Retinal pigment epithelial cell (primary cell): ENCODE data around the gene C16orf78.

Experiments
- DNase-seq: peaks from one replicate; pipeline ENCODE4 v3.0.0-alpha.2; 2010; ENCODE audit warnings: low read depth
- H3K4me3 ChIP-seq: 2 replicates; pipeline ENCODE4 v1.5.1; 2011; ENCODE audit warnings: mild to moderate bottlenecking, low read length, control low read depth, moderate library complexity
- CTCF ChIP-seq: conservative IDR thresholded peaks from 2 replicates; pipeline ENCODE4 v1.5.1; 2011; ENCODE audit warnings: low read depth, low read length, control low read depth, inconsistent platforms

C16orf78 gene

DNA sequence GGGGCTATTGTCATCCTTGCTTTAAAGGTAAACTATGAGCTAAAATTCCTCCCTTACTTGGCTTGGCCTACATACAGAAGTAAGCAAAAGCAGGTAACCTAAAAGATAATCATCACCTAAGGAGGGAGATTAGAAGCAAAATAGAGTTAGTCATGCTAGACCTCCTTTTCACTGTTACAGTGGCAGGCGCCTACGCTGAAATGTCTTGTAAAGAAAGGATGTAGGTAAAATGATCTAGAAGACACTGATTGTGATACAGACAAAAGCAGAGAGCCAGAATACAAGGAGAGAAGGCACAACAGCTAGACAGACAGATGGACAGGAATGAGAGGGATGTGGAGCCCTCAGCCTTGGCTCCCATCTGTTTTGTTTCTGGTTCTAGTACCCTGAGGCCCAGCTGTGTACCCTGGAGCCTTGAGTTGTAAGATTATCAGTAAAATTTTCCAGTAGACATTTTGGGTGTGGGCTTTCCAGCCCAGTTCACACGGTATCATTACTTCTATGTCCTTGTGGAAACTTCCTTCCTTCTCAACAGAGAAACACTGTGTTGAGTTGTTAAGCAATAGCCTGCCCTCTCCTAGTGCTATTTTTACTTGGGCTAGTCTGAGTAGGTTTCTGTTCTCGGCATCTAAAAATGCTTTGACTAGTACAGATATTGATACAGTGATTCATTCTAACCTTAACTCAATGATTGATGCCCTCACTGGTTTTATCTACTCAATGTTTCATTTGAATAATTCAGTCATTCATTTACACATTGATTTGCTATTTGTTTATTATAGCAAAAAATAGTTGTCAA lies 7.7 kb upstream of the C16orf78 start:
- H3K4me3 ChIP-seq, result no peak overlapping the region

GRCh38 chr16:49366669-49367068 lies 6.9 kb upstream of the C16orf78 start:
- TF ChIP-seq CTCF, result no peak
- H3K4me3 ChIP-seq, result no peak overlapping the region
- no peak for DNase-seq

More for the DNA sequence above, 7.7 kb upstream of the C16orf78 start:
- DNase-seq, result no peak
- TF ChIP-seq CTCF, result no peak

- TF ChIP-seq CTCF, result no peak
- no peak overlapping the region for H3K4me3 ChIP-seq
- DNase-seq, result no peak
Observed at GRCh38 chr16:49369651-49370611, 3.7 kb upstream of the C16orf78 start.

DNA sequence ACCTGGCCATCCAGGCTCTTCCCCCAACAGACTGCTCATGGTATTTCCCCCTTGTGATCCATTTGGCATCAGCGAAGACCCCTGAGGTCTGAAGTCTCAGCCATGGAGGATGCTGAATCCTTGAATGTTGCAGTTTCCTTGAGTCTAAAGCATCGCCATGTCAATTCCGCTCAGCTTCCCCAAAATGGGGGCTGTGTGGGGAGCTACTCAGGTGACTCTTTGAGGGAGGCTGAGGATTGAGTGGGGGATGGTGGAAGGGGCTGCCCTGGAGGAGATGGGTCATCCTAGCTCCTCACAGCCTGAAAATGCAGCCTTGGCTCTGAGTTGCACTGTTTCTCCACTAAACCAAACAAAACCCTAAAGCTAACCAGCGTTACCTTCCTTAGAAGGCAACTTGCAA lies 2.6 kb downstream of the C16orf78 start:
- DNase-seq, result no peak
- TF ChIP-seq CTCF, result no peak
- no peak overlapping the region for H3K4me3 ChIP-seq

DNA sequence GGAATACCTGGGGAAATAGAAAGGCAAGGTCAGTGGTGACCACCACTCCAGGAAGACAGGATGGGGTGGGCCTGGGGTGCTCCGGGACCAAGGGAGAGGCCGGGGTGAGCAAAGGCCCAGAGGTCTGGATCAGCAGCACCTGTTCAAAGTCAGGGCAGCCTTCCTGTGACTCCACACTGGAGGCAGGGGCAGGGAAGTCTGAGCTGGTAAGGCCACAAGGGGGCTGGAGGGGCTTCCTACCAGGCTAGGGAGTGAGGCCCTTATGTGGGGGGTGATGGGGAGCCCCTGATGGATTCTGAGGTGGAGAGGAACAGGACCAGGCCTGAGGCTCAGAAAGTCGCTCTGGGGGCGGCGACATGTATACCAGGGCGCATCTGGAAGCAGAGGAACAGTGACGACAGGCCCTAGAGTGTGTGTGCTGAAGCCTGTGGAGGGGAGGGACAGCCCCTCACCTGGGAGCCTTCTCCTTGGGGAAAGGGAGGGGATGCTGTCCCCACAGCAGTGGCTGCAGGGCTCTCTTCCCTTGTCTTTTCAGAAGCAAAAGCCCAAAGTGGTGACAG lies 3.7 kb downstream of the C16orf78 start:
- TF ChIP-seq CTCF, result no peak
- H3K4me3 ChIP-seq, result no peak overlapping the region
- no peak for DNase-seq

DNA sequence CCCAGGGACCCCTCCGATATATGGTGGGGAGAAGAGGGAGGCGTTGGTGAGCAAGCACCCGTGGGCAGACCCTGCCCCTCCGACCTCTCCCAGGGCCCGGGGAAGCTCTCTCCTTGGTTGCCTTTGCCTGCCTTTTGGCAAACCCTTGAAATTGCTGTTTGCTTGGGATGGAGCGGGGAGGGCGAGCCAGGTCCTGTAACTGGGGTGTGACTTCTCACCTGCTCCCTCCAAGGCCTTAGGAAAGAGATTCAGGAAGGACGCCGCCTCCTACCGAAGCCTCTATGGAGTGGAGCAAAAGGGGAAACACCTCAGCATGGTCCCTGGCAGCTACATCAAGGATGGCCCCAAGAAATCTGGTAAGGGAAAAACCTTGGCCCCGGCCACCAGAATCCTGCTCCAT lies 4.6 kb downstream of the C16orf78 start:
- no peak for TF ChIP-seq CTCF
- no peak overlapping the region for H3K4me3 ChIP-seq
- DNase-seq, result no peak
